Activated naive CD4-positive, alpha-beta T cell treated with anti-CD3 and anti-CD28 coated beads, Interleukin-2, amount 10 ng/mL, durations not matched to agents 7 days and 5 days (primary cell): Measurements from ENCODE around the gene DIPK1B.

Source experiments
- CTCF ChIA-PET: fragments of 350-600 bp; sonication (Branson Sonifier 250); formaldehyde crosslinking; loops from one replicate; lab custom pipeline; 2021; ENCODE audit warnings: antibody characterized with exemption; lab: Charles Lee
- DNase-seq: peaks from one replicate; pipeline ENCODE4 v3.0.0-alpha.2; 2020
- H3K27ac Mint-ChIP-seq: one replicate; pipeline ENCODE4 v1.8.0; 2021; ENCODE audit warnings: mild to moderate bottlenecking, moderate library complexity, mixed read lengths
- H3K27me3 Mint-ChIP-seq: one replicate; pipeline ENCODE4 v1.8.0; 2021; ENCODE audit warnings: mild to moderate bottlenecking, mixed read lengths
- H3K36me3 Mint-ChIP-seq: one replicate; pipeline ENCODE4 v1.8.0; 2021; ENCODE audit warnings: mixed read lengths
- H3K4me1 Mint-ChIP-seq: one replicate; pipeline ENCODE4 v1.8.0; 2021; ENCODE audit warnings: mixed read lengths
- H3K4me3 Mint-ChIP-seq: one replicate; pipeline ENCODE4 v1.8.0; 2021; ENCODE audit warnings: mild to moderate bottlenecking, moderate library complexity, mixed read lengths
- H3K9me3 Mint-ChIP-seq: one replicate; pipeline ENCODE4 v1.8.0; 2021; ENCODE audit warnings: mixed read lengths

DIPK1B gene

GRCh38 chr9:136711751-136712689 lies at the start of gene DIPK1B:
Gene DIPK1B (plus strand): TSS chr9:136712572. CDS start chr9:136712666, 94 bp downstream.
- Mint-ChIP-seq H3K36me3 (no peaks in the 10 kb centered on the region), H3K27ac (no peak within 1 kb of the TSS), H3K9me3 (no peaks in the 10 kb centered on the region), H3K4me1 (peaks cover 4% of the 10 kb centered on the region), H3K27me3 (peaks cover 85% of the 10 kb centered on the region), H3K4me3 (peak within 1 kb of the TSS; percentile 56)
- DNase-seq, result no peak
- CTCF ChIA-PET, result no interaction called here

DNA sequence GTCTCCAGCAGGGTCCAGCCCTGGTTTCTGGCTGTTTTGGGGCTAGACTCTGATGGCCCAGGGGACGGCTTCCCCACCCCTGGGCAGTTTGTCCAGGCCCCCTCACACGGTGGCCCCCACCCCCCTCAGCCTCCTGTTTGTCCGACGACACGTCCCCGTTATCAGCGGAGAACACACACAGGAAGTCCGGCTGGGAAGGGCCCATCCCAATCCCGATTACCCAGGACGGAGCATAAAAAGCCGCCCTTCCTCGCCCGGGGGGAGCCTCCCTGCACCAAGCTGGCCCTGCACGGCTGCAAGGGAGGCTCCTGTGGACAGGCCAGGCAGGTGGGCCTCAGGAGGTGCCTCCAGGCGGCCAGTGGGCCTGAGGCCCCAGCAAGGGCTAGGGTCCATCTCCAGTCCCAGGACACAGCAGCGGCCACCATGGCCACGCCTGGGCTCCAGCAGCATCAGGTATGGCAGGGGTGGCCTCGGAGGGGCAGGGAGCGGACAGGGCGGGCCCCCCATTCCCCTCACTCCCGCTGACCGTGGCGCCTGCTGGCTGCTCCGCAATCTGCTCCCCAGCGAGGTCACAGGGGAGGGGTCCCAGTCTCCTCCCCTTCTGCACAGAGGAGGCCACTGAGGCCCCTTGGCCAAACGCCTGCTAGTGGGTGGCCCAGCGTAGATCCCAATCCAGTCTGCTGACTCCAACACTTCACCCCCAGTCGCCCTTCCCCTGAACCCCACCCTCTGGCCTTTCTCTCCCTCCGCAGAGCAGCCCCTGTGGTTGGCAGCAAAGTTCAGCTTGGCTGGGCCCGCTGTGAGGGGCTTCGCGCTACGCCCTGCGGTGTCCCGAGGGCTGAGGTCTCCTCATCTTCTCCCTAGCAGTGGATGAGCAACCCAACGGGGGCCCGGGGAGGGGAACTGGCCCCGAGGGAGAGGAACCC lies 49.5 kb upstream of the DIPK1B start, which contains the start of gene EGFL7:
Gene EGFL7, plus strand, starts transcription at position 261 of the 926 bp plus-strand sequence. CDS start 5,367 bp downstream, outside the sequence.
- no peak for DNase-seq
- Mint-ChIP-seq H3K4me3 (no peak within 1 kb of the TSS), H3K27ac (no peak within 1 kb of the TSS)

GRCh38 chr9:136664000-136664915 lies 48.1 kb upstream of the DIPK1B start:
- Mint-ChIP-seq H3K9me3 (no peaks in the 10 kb centered on the region), H3K36me3 (no peaks in the 10 kb centered on the region), H3K27ac (no peak overlapping the region), H3K27me3 (peaks cover 84% of the 10 kb centered on the region), H3K4me1 (peaks cover 9% of the 10 kb centered on the region), H3K4me3 (peak overlapping the region; percentile 68)
- CTCF ChIA-PET, result interaction anchor here (0.6 to 1.4 kb wide), 3 partner anchors 19 to 177 kb away, joined by 3 read pairs; no protein-coding TSS in a partner anchor
- DNase-seq, result no peak

More for the DNA sequence above, 49.5 kb upstream of the DIPK1B start, which contains the start of gene EGFL7:
- no peaks in the 10 kb centered on the region for H3K9me3 Mint-ChIP-seq
- H3K27me3 Mint-ChIP-seq, result peaks cover 88% of the 10 kb centered on the region
- H3K36me3 Mint-ChIP-seq, result no peaks in the 10 kb centered on the region
- CTCF ChIA-PET, result no interaction called here
- H3K4me1 Mint-ChIP-seq, result peaks cover 11% of the 10 kb centered on the region

GRCh38 chr9:136665111-136665703 lies 47.2 kb upstream of the DIPK1B start:
- H3K4me3 Mint-ChIP-seq, result peak overlapping the region; percentile 68
- H3K4me1 Mint-ChIP-seq, result peaks cover 7% of the 10 kb centered on the region
- peaks cover 75% of the 10 kb centered on the region for H3K27me3 Mint-ChIP-seq
- peak; percentile 47 for DNase-seq
- H3K9me3 Mint-ChIP-seq, result no peaks in the 10 kb centered on the region
- no peak overlapping the region for H3K27ac Mint-ChIP-seq
- CTCF ChIA-PET, result interaction anchor here (1.4 kb wide), 1 partner anchor 36 kb away, joined by 3 read pairs; no protein-coding TSS in a partner anchor
- H3K36me3 Mint-ChIP-seq, result no peaks in the 10 kb centered on the region

DNA sequence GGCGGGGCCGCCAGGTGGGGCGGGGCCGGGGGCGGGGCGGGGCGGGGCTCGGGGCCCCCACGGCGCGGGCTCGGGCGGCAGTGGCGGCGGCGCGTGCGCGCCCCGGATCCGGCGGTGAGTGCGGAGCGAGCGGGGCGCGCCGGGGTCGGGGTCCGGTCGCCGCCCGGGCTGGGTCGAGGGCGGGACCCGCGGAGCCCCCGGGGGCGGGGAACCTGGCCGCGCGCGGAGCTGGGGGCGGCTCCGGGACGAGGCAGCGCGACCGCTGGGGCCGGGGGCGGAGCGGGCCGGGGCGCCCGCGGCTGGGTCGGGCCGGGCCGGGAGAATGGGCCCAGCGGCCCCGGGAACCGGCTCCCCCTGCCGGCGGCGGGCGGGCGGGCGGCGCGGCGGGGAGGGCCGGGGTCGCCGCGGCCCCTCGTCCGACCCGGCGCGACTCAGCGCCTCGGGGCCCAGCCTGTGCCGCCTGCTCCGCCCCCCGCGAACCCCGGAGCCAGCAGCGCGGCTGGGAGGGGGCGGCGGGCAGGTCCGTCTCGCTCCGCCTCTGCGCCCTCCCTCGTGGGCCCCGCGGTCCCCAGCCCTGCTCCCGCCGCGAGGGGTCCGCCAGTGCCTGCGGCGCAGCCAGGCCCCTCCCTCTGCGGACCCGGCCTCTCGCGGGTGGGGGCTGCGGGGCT lies 46.5 kb upstream of the DIPK1B start:
- CTCF ChIA-PET, result no interaction called here
- Mint-ChIP-seq H3K36me3 (no peaks in the 10 kb centered on the region), H3K27me3 (peaks cover 69% of the 10 kb centered on the region), H3K4me3 (no peak overlapping the region), H3K4me1 (peaks cover 7% of the 10 kb centered on the region), H3K27ac (no peak overlapping the region), H3K9me3 (no peaks in the 10 kb centered on the region)
- DNase-seq, result peak; percentile 51

GRCh38 chr9:136666372-136667213 lies 45.8 kb upstream of the DIPK1B start:
- CTCF ChIA-PET, result interaction anchor here (1.0 kb wide), 1 partner anchor 10 kb away, joined by 3 read pairs; no protein-coding TSS in a partner anchor
- DNase-seq, result no peak
- Mint-ChIP-seq H3K4me3 (peak overlapping the region; percentile 52), H3K36me3 (no peaks in the 10 kb centered on the region), H3K27me3 (peaks cover 61% of the 10 kb centered on the region), H3K4me1 (peaks cover 7% of the 10 kb centered on the region), H3K9me3 (no peaks in the 10 kb centered on the region), H3K27ac (no peak overlapping the region)

GRCh38 chr9:136667214-136667939 lies 45.0 kb upstream of the DIPK1B start:
- H3K4me1 Mint-ChIP-seq, result peaks cover 7% of the 10 kb centered on the region
- CTCF ChIA-PET, result interaction anchor here (0.9 to 1.0 kb wide), 2 partner anchors 10 to 181 kb away, joined by 3 read pairs; no protein-coding TSS in a partner anchor
- H3K27ac Mint-ChIP-seq, result no peak overlapping the region
- H3K4me3 Mint-ChIP-seq, result no peak overlapping the region
- no peaks in the 10 kb centered on the region for H3K9me3 Mint-ChIP-seq
- H3K36me3 Mint-ChIP-seq, result no peaks in the 10 kb centered on the region
- no peak for DNase-seq
- H3K27me3 Mint-ChIP-seq, result peaks cover 53% of the 10 kb centered on the region

DNA sequence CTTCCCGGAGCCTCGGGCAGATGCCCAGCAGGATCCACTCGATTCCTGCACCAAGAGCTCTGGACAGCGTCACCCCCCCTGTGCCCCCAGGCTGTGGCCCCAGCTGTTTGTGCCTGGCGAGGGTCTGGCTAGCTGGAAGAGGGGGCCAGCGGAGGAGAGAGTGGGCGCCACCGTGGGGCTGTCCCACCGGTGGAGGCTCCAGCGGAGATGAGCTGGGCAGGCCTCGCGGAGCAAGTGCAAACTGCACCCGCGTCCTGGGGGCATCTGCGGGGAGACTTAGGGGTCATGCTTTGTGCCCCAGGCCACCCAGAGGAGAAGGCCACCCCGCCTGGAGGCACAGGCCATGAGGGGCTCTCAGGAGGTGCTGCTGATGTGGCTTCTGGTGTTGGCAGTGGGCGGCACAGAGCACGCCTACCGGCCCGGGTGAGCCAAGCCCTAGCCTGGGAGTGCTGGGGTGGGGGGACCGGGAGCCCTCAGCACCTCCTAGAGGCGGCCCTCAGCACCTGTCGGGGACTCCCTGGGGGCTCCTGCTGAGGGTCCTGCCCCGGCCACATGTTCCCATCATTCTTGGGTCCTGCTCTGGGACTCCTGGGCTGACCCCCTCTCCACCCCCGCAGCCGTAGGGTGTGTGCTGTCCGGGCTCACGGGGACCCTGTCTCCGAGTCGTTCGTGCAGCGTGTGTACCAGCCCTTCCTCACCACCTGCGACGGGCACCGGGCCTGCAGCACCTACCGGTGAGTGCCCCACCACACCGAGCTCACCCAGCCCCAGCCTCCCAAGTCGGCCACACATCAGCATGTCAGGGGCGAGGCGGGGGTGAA lies 44.2 kb upstream of the DIPK1B start:
- Mint-ChIP-seq H3K27ac (no peak overlapping the region), H3K27me3 (peaks cover 49% of the 10 kb centered on the region), H3K4me1 (peaks cover 7% of the 10 kb centered on the region), H3K36me3 (no peaks in the 10 kb centered on the region), H3K4me3 (no peak overlapping the region), H3K9me3 (no peaks in the 10 kb centered on the region)
- CTCF ChIA-PET, result interaction anchor here (0.7 to 1.0 kb wide), 4 partner anchors 9 to 182 kb away, joined by 3 read pairs; no protein-coding TSS in a partner anchor
- no peak for DNase-seq

DNA sequence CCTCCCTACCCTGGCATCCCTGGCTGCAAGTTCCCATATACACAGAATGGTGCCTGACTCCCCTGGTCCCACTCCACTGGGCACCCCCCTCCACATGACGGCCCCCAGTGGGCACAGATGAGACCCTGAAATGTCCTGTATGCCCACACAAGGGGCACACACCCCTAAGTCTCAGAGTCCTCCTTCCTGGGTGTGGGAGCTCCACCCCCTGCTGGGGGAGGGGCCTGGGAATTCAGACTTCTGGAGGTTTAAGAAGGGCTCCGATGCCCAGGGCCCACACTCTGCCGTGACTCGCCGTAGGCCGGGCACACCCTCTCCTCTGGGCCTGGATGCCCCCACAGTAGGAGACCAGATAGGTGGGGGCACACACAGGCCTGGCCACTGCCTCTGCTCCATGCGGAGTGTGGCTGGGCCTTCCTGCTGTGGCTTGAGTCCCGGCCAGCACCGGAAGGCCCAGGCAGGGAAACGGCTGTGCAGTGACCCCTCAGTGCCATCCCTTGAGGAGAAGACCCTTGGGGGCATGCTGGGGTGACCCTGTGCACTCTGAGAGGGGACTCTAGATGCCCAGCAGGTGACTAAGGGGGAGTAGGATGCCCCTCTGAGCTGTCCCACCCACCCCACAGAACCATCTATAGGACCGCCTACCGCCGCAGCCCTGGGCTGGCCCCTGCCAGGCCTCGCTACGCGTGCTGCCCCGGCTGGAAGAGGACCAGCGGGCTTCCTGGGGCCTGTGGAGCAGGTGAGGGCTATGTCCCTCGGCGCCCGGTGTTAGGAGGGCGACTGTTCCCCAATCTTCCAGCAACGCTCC lies 43.2 kb upstream of the DIPK1B start:
- peak; percentile 42 for DNase-seq
- Mint-ChIP-seq H3K4me3 (peak overlapping the region; percentile 37), H3K9me3 (no peaks in the 10 kb centered on the region), H3K4me1 (peaks cover 7% of the 10 kb centered on the region), H3K27me3 (peaks cover 39% of the 10 kb centered on the region), H3K27ac (no peak overlapping the region), H3K36me3 (no peaks in the 10 kb centered on the region)
- CTCF ChIA-PET, result interaction anchor here (0.6 to 1.0 kb wide), 3 partner anchors 25 to 233 kb away, joined by 3 read pairs; no protein-coding TSS in a partner anchor
